Limb (tissue), 2 donors: ENCODE measurements around the gene INHBC.
"Not testable (repeated sequence)": the region's sequence is repeated elsewhere in the genome, so short reads cannot be mapped to it uniquely, and the experiment has no call there.

Experiments
- DNase-seq, 2 donors: peaks; one replicate each; pipeline ENCODE4 v3.0.0-alpha.2; 2016; ENCODE audit errors: extremely low spot score in 2 of 2

INHBC gene

DNA sequence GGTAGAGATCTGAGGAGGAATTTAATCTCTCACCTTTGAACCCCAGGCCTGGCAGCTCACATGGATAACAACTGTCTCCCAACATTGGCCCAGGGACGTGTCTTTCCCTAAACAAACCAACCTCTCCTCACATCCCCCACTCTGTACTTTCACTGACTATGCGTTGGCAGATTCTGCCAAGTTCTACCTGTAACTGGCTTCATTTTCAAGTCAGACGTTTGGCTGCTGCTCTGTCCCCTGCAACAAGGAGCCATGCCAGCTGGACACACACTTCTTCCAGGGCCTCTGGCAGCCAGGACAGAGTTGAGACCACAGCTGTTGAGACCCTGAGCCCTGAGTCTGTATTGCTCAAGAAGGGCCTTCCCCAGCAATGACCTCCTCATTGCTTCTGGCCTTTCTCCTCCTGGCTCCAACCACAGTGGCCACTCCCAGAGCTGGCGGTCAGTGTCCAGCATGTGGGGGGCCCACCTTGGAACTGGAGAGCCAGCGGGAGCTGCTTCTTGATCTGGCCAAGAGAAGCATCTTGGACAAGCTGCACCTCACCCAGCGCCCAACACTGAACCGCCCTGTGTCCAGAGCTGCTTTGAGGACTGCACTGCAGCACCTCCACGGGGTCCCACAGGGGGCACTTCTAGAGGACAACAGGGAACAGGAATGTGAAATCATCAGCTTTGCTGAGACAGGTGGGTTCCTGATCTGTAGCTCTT is at the start of gene INHBC:
TSS of gene INHBC (plus strand) at position 268 of the 707 bp plus-strand sequence. CDS start at position 371, 103 bp downstream.
- DNase-seq, result no peak

GRCh38 chr12:57385586-57385985 is 49.0 kb upstream of the INHBC start:
- DNase-seq, result no peak

- DNase-seq, result no peak
These were observed 48.3 kb upstream of the INHBC start for GRCh38 chr12:57386187-57386720.

GRCh38 chr12:57388425-57388824 is 46.2 kb upstream of the INHBC start:
- no peak for DNase-seq

DNA sequence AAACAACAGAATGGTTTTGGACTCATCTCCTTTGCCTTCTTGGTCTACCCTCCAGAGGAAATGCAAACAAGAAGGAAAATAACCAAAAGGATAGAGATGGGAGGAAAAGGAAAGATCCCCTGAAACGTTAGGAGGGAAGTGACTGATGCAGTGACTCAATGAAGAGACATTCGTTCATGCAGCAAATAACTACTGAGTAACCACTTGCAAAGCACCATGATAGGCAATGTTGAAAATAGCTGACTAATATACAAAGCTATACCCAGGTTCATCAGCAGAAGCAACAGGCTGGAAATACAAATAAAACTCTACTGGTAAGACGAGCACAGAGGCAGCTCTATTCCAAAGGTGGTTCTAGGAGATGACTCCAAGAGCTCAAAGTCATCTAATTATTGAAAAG is 45.6 kb upstream of the INHBC start:
- DNase-seq, result no peak

DNA sequence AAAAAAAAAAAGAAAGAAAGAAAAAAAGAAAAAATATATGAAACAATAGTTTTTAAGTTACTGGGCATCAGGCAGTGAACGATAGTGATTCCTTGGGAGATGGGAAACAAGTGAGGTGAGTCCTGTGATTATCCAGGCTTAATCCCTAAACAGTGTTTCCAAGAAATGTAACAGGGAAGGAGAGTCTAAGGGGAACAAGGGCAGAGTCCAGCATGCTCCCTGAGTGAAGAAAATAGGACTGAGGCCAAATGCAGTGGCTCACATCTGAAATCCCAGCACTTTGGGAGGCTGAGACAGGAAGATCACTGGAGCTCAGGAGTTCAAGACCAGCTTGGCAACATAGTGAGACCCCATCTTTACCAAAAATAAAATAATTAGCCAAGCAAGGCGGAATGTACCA is 44.4 kb upstream of the INHBC start:
- DNase-seq, result no peak

GRCh38 chr12:57395121-57395520 is 39.5 kb upstream of the INHBC start:
- DNase-seq, result no peak

GRCh38 chr12:57397441-57397840 is 37.1 kb upstream of the INHBC start:
- DNase-seq, result no peak

DNA sequence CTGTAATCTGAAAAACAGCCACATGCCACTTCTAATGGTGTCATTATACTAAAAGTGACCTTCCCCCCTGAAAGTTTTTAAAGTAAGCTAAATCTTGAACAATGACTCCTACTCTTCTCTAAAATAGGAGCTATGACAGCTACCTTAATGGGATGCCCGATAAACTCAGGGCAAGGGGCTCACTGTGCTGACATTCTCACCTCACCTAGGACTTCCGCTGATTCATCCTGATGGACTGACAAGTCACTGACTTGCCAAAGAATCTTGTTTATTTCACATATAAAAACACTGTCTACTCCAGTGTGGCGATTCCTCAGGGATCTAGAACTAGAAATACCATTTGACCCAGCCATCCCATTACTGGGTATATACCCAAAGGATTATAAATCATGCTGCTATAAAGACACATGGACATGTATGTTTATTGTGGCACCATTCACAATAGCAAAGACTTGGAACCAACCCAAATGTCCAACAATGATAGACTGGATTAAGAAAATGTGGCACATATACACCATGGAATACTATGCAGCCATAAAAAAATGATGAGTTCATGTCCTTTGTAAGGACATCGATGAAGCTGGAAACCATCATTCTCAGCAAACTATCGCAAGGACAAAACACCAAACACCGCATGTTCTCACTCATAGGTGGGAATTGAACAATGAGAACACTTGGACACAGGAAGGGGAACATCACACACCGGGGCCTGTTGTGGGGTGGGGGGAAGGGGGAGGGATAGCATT is 34.7 kb upstream of the INHBC start:
- not testable (repeated sequence) for DNase-seq

DNA sequence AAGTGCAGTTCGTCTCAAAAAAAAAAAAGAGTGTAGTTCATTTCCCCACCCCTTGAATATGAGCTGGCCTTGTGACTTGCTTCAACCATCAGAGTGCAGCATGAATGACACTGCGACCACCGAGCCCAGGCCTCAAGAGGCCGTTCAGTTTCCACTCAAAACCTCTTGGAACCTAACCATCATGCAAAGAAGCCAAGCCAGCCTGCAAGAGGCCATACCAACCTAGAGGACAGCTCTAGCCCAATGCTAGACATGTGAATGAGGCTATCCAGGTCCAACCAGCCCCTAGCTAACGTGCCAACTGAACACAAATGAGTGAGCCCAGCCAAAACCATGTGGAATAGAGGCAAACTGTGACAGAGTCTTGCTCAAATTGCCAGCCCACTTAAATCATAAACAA is 33.4 kb upstream of the INHBC start:
- peak in 1 of 2 donors; percentile 53 for DNase-seq

GRCh38 chr12:57402156-57402555 is 32.4 kb upstream of the INHBC start:
- DNase-seq, result not testable (repeated sequence)

GRCh38 chr12:57404966-57405640 is 29.5 kb upstream of the INHBC start:
- no peak for DNase-seq

DNA sequence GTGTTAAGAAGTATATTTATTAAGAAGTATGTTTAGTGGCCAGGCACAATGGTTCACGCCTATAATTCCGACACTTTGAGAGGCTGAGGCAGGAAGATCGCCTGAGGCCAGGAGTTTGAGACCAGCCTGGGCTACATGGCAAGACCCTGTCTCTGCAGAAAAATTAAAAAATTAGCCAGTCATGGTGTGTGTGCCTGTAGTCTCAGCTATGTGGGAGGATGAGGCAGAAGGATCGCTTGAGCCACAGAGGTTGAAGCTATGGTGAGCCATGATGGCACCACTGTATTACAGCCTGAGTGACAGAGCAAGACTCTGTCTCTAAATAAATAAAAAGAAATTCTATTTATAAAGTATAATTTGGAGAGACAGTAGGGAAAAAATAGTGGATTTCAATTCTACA is 24.1 kb upstream of the INHBC start:
- no peak for DNase-seq

- not testable (repeated sequence) for DNase-seq
These were observed 20.4 kb upstream of the INHBC start for GRCh38 chr12:57414160-57414559.

GRCh38 chr12:57415088-57415487 is 19.5 kb upstream of the INHBC start:
- DNase-seq, result no peak

GRCh38 chr12:57416039-57416996 is 18.3 kb upstream of the INHBC start:
- no peak for DNase-seq

DNA sequence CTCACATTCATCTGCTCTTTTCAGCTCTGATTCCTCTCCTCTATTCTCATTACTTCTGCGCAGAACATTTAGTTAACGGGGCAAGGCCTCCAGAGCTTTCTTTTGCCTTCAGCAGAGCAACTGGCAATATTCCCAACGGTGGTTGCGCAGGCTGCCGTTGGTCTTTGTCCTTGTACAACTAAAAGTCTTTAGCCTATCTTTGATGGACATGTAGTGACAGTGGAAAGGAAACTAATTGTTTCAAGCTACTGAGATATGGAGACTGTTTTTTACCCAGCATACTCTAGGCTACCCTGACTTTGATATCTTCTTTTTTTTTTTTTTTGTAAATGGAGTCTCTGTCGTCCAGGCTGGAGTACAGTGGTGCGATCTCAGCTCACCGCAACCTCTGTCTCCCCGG is 16.3 kb upstream of the INHBC start:
- no peak for DNase-seq

DNA sequence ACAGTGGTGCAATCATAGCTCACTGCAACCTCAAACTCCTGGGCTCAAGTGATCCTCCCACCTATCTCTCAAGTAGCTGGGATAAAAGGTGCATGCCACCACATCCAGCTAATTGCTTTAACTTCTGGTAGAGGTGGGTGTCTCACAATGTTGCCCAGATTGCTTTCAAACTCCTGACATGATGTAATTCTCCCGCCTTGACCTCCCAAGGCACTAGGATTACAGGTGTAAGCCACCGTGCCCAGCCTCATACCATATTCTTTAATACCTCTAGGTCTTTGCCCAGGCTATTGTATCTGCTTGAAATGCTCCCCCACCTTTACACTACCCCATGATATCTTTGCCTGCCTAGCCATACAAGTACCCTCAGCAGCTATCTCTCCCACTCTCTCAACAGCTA is 15.1 kb upstream of the INHBC start:
- no peak for DNase-seq

GRCh38 chr12:57420482-57420881 is 14.1 kb upstream of the INHBC start:
- no peak for DNase-seq

DNA sequence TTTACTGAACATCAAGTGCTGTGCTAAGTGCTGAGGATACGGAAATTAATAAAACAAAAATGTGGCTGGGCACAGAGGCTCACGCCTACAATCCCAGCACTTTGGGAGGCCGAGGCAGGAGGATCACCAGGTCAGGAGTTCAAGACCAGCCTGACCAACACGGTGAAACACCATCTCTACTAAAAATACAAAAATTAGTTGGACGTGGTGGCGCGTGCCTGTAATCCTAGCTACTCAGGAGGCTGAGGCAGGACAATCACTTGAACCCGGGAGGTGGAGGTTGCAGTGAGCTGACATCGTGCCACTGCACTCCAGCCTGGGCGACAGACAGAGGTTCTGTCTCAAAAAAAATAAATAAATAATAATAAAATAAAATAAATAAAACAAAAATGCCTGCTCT is 7.6 kb upstream of the INHBC start:
- not testable (repeated sequence) for DNase-seq

DNA sequence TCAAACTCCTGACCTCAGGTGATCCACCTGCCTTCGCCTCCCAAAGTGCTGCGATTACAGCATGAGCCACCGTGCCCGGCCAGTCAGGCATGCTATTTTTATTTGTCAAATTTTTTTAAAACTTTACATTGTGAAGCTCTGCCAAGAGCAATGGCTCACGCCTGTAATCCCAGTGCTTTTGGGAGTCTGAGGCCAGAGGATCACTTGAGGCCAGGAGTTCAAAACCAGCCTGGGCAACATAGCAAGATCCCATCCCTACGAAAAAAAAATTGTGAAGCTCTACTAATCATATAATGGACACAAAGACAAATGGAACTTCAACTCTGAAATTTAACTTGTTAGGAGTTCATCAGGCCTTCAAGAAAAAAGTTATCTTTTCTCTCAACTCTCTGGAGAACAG is 5.6 kb upstream of the INHBC start:
- no peak for DNase-seq
